ENCODE results near the gene TVP23C. TPM values are rescaled to one million over a fixed set of nuclear protein-coding genes. Genes with fewer than 3 reads are reported as not detected.
"Not testable (repeated sequence)": the region's sequence is repeated elsewhere in the genome, so short reads cannot be mapped to it uniquely, and the experiment has no call there.

TVP23C gene
- total RNA-seq (2014; rRNA removed; shearing (Covaris generic)): 6.5 and 8.4 TPM in 2 replicates
- 17.9 and 20.3 TPM in 2 replicates for total RNA-seq (2022)
- Bru-seq, nascent RNA: percentile 72 among the genes with signal in this experiment
- BruChase-seq, experiment 1, labeled RNA remaining after a 6-hour chase: percentile 90 among the genes with signal in this experiment
- BruChase-seq, experiment 2, labeled RNA remaining after a 2-hour chase: percentile 83 among the genes with signal in this experiment
- long read RNA-seq: 0 reads

DNA sequence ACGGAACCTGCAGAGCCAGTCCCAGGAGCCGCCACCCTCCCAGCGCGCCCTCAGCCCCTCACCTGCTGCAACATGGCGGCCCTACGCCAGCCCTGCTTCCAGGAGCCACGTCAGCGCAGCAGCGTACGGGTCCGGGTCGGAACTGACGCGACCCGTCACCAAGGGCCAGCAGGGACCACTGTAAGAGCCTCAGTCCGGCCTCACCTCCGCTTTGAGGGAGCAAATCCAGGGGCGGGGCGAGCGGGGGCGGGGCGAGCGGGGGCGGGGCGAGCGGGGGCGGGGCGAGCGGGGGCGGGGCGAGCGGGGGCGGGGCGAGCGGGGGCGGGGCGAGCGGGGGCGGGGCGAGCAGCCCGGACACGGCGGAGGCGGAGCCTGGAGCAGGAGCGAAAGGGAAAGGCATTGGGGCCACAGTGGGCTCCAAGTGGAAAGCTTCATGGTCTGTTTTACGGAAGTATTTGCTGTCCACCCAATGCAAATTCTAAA lies at the start of gene TVP23C:
TVP23C (minus strand) TSS at position 109 of the 483 bp plus-strand sequence; CDS start at position 74, 35 bp downstream.
- intact Hi-C loops (cut with micrococcal nuclease; ENCODE audit: unreplicated experiment): not testable (repeated sequence)

GRCh38 chr17:15592960-15593359 lies 29.7 kb upstream of the TVP23C start:
- H2AFZ ChIP-seq (ENCODE audit: low read length); POLR2A ChIA-PET; H3K9me2 ChIP-seq (ENCODE audit: insufficient read depth, low read length); H3K36me3 ChIP-seq (ENCODE audit: insufficient read depth, low read length); intact Hi-C loops (cut with micrococcal nuclease; ENCODE audit: unreplicated experiment); CTCF ChIA-PET (ENCODE audit: unreplicated experiment); DNase-seq (ENCODE audit: low spot score); H3K4me2 ChIP-seq (ENCODE audit: low read length); H4K20me1 ChIP-seq (ENCODE audit: insufficient read depth, low read length); BruUV-seq (replicated peaks); H3K27ac ChIP-seq (ENCODE audit: low read depth, low read length, poor library complexity, severe bottlenecking); H3K4me3 ChIP-seq (ENCODE audit: low read depth, low read length, poor library complexity, severe bottlenecking); H3K9me3 ChIP-seq (ENCODE audit: low read length); H3K79me2 ChIP-seq (ENCODE audit: insufficient read depth, low read depth, low read length): not testable (repeated sequence)
- H3K4me1 ChIP-seq (ENCODE audit: insufficient read depth, low read length, poor library complexity, severe bottlenecking): peaks cover 27% of the 10 kb centered on the region

More for the DNA sequence above, at the start of gene TVP23C:
- H3K36me3 ChIP-seq (ENCODE audit: insufficient read depth, low read length); H3K9me3 ChIP-seq (ENCODE audit: low read length); H4K20me1 ChIP-seq (ENCODE audit: insufficient read depth, low read length); BruUV-seq (replicated peaks); H3K79me2 ChIP-seq (ENCODE audit: insufficient read depth, low read depth, low read length); H3K27ac ChIP-seq (ENCODE audit: low read depth, low read length, poor library complexity, severe bottlenecking); POLR2A ChIA-PET; CTCF ChIA-PET (ENCODE audit: unreplicated experiment); H3K4me1 ChIP-seq (ENCODE audit: insufficient read depth, low read length, poor library complexity, severe bottlenecking); H3K9me2 ChIP-seq (ENCODE audit: insufficient read depth, low read length): not testable (repeated sequence)
- peak within 1 kb of the TSS; percentile 76 for H3K4me2 ChIP-seq (ENCODE audit: low read length)
- peak within 1 kb of the TSS; percentile 73 for H3K4me3 ChIP-seq (ENCODE audit: low read depth, low read length, poor library complexity, severe bottlenecking)
- H2AFZ ChIP-seq (ENCODE audit: low read length): peak within 1 kb of the TSS; percentile 54
- peak; percentile 75 for DNase-seq (ENCODE audit: low spot score)

GRCh38 chr17:15591986-15592385 lies 28.7 kb upstream of the TVP23C start:
- H3K4me1 ChIP-seq (ENCODE audit: insufficient read depth, low read length, poor library complexity, severe bottlenecking): peaks cover 30% of the 10 kb centered on the region
- H3K36me3 ChIP-seq (ENCODE audit: insufficient read depth, low read length); BruUV-seq (replicated peaks); H3K4me2 ChIP-seq (ENCODE audit: low read length); CTCF ChIA-PET (ENCODE audit: unreplicated experiment); H2AFZ ChIP-seq (ENCODE audit: low read length); H3K9me3 ChIP-seq (ENCODE audit: low read length); H4K20me1 ChIP-seq (ENCODE audit: insufficient read depth, low read length); DNase-seq (ENCODE audit: low spot score); intact Hi-C loops (cut with micrococcal nuclease; ENCODE audit: unreplicated experiment); H3K4me3 ChIP-seq (ENCODE audit: low read depth, low read length, poor library complexity, severe bottlenecking); H3K79me2 ChIP-seq (ENCODE audit: insufficient read depth, low read depth, low read length); H3K27ac ChIP-seq (ENCODE audit: low read depth, low read length, poor library complexity, severe bottlenecking); H3K9me2 ChIP-seq (ENCODE audit: insufficient read depth, low read length): not testable (repeated sequence)
- POLR2A ChIA-PET: interaction anchor here (0.7 kb wide), 1 partner anchor 18 kb away, joined by 5 read pairs; no protein-coding TSS in a partner anchor

DNA sequence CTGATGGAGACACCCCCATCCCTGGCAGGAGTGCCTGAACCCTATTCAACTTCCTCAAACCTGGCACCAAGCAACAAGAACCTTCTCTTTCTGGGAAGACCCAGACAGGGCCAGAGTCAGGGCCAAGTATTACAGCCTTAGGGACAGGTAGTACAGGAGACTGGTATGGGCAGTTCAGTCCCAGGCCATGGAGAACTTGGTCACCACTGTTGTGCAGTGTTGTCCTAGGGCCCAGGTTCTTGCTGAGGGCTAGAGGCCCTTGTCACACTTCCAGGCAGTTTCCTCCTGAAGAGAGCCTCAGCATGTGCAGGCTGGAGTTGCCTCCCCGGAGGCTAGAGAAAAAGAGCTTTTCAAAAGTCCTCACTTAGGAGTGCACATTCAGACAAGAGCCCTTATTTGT lies 27.6 kb upstream of the TVP23C start:
- H3K4me1 ChIP-seq (ENCODE audit: insufficient read depth, low read length, poor library complexity, severe bottlenecking): peaks cover 30% of the 10 kb centered on the region
- H3K79me2 ChIP-seq (ENCODE audit: insufficient read depth, low read depth, low read length); H3K9me2 ChIP-seq (ENCODE audit: insufficient read depth, low read length); H3K9me3 ChIP-seq (ENCODE audit: low read length); intact Hi-C loops (cut with micrococcal nuclease; ENCODE audit: unreplicated experiment); H2AFZ ChIP-seq (ENCODE audit: low read length); BruUV-seq (replicated peaks); CTCF ChIA-PET (ENCODE audit: unreplicated experiment); H4K20me1 ChIP-seq (ENCODE audit: insufficient read depth, low read length); H3K36me3 ChIP-seq (ENCODE audit: insufficient read depth, low read length); H3K4me3 ChIP-seq (ENCODE audit: low read depth, low read length, poor library complexity, severe bottlenecking); POLR2A ChIA-PET; DNase-seq (ENCODE audit: low spot score); H3K27ac ChIP-seq (ENCODE audit: low read depth, low read length, poor library complexity, severe bottlenecking): not testable (repeated sequence)
- H3K4me2 ChIP-seq (ENCODE audit: low read length): 0 out of 2 replicates have a peak overlapping the region, but pooled peaks have one; percentile 5

DNA sequence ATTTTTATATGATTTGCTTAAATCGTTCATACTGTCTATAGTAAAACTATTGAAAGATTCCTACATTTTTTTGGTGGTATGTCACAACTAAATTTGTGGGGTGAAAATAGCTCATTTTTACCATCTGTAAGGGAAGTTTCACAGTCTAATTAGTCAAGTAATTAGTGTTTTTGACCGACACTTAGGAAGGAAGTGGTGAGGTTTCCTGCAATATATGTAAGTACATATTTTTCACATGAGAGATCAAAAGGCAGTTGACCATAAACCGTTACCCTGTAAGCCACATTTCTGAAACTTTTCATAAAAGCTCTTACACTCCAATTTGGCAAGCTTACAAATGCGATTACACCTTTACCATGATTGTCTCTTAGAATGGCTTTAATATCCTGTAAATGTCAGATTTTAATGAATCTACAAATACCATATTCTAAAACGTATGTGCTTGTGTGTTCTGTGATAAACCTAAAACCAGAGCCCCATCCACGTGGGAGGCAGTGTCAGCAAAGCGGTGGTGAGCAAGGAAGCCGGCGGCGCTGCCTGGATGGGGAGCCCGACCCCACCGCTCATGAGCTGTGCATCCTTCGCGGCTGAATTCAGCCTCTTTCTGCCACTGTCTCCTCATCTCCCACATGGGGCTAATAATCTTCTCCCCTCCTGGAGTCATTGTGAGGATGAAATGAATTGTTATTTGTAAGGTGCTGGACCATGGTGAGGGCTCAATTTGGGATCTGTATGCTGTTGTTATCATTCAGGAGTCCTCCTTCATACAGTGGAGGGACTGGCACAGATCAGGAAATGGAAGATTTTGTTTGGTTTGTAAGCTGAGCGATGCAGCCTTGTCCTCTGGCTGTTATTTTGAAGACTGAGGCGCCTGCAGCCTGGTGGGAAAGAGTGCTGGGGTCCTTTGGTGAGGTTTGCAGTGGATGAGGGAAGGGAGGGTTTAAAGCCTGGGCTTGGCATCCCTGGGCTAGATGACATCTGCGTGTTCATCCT lies 26.6 kb upstream of the TVP23C start:
- TSS peak; percentile 80 for BruUV-seq (replicated peaks)
- CTCF ChIA-PET (ENCODE audit: unreplicated experiment); H3K9me3 ChIP-seq (ENCODE audit: low read length); H3K36me3 ChIP-seq (ENCODE audit: insufficient read depth, low read length); H2AFZ ChIP-seq (ENCODE audit: low read length); H3K9me2 ChIP-seq (ENCODE audit: insufficient read depth, low read length); intact Hi-C loops (cut with micrococcal nuclease; ENCODE audit: unreplicated experiment); H4K20me1 ChIP-seq (ENCODE audit: insufficient read depth, low read length); H3K79me2 ChIP-seq (ENCODE audit: insufficient read depth, low read depth, low read length); POLR2A ChIA-PET: not testable (repeated sequence)
- DNase-seq (ENCODE audit: low spot score): peak; percentile 25
- peak overlapping the region; percentile 58 for H3K27ac ChIP-seq (ENCODE audit: low read depth, low read length, poor library complexity, severe bottlenecking)
- H3K4me3 ChIP-seq (ENCODE audit: low read depth, low read length, poor library complexity, severe bottlenecking): peak overlapping the region; percentile 45
- H3K4me2 ChIP-seq (ENCODE audit: low read length): peak overlapping the region; percentile 75
- H3K4me1 ChIP-seq (ENCODE audit: insufficient read depth, low read length, poor library complexity, severe bottlenecking): peaks cover 30% of the 10 kb centered on the region

DNA sequence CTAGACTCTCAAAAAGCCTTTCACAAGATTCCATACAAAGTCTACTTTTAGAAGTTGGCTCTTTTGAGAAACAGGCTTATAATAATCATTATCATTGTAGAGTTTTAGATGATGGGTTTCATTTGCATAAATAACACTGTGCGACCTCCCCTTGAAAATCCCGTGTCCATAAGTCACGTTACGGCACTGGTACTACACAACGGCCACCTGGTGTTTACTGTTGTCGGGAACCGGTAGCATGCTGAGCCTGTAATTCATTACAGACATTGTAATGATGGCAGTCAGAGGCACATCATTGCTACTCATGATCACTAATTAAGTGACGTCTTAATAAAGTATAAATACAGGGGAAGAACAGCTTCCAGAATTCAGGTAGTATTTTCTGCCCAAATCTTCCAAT lies 24.7 kb upstream of the TVP23C start:
- H4K20me1 ChIP-seq (ENCODE audit: insufficient read depth, low read length); intact Hi-C loops (cut with micrococcal nuclease; ENCODE audit: unreplicated experiment); H2AFZ ChIP-seq (ENCODE audit: low read length); POLR2A ChIA-PET; CTCF ChIA-PET (ENCODE audit: unreplicated experiment); H3K27ac ChIP-seq (ENCODE audit: low read depth, low read length, poor library complexity, severe bottlenecking); H3K79me2 ChIP-seq (ENCODE audit: insufficient read depth, low read depth, low read length); H3K4me3 ChIP-seq (ENCODE audit: low read depth, low read length, poor library complexity, severe bottlenecking); H3K9me3 ChIP-seq (ENCODE audit: low read length); H3K9me2 ChIP-seq (ENCODE audit: insufficient read depth, low read length); BruUV-seq (replicated peaks); H3K36me3 ChIP-seq (ENCODE audit: insufficient read depth, low read length): not testable (repeated sequence)
- peak; percentile 66 for DNase-seq (ENCODE audit: low spot score)
- peaks cover 30% of the 10 kb centered on the region for H3K4me1 ChIP-seq (ENCODE audit: insufficient read depth, low read length, poor library complexity, severe bottlenecking)
- H3K4me2 ChIP-seq (ENCODE audit: low read length): peak overlapping the region; percentile 46
